Vagina (tissue), 2 donors: ENCODE data around the gene HIRA. TPM values are rescaled to one million over a fixed set of nuclear protein-coding genes. Genes with fewer than 3 reads are reported as not detected.

ENCODE experiments used
- DNase-seq, 2 donors: peaks; one replicate each; pipeline ENCODE4 v3.0.0-alpha.2; 2017; ENCODE audit errors: extremely low spot score in 2 of 2
- H3K27ac ChIP-seq: fragments of 200-600 bp; sonication (generic); one replicate; pipeline ENCODE4 v1.5.1; 2019
- H3K27me3 ChIP-seq: fragments of 200-600 bp; sonication (generic); one replicate; pipeline ENCODE4 v1.5.1; 2019
- H3K36me3 ChIP-seq, 2 donors: fragments of 200-600 bp; sonication (generic); one replicate each; pipeline ENCODE4 v1.5.1; 2017 to 2019
- H3K4me1 ChIP-seq: fragments of 200-600 bp; sonication (generic); one replicate; pipeline ENCODE4 v1.5.1; 2019
- H3K4me3 ChIP-seq, 2 donors: fragments of 200-600 bp; sonication (generic); 1 replicate in 1 of 2; 2 replicates in 1 of 2; pipeline ENCODE4 v1.5.1; 2016 to 2019
- H3K9me3 ChIP-seq: fragments of 200-600 bp; sonication (generic); one replicate; pipeline ENCODE4 v1.5.1; 2019
- POLR2A ChIP-seq, 2 donors: fragments of 450-650 bp; IDR thresholded peaks; one replicate each; pipeline ENCODE4 v1.6.1; 2017; ENCODE audit warnings: antibody characterized with exemption in 2 of 2, mild to moderate bottlenecking in 2 of 2, moderate library complexity in 2 of 2
- POLR2AphosphoS5 ChIP-seq, 2 donors: sonication (generic); formaldehyde crosslinking; IDR thresholded peaks; one replicate each; pipeline ENCODE4 v1.9.0; 2017; ENCODE audit warnings: antibody characterized with exemption in 2 of 2, mild to moderate bottlenecking in 2 of 2, low read depth in 1 of 2; ENCODE audit not compliant: insufficient read depth in 1 of 2
- intact Hi-C: fragments of 100-400 bp; cut with DNase I; formaldehyde crosslinking; loops from one replicate; pipeline ENCODE4 v1.15.1; 2023
- total RNA-seq: library from RNA; depleted of rRNA; stranded (reverse); fragments of >200 nt; gene quantifications from one replicate; pipeline ENCODE4 v1.2.3, GENCODE V29; 2016
- TF ChIP-seq, protein P1 (sequence below), 3 experiments: fragments of 450-650 bp in 2 of 3; fragments of 200-600 bp in 1 of 3; sonication (generic) in 1 of 3; IDR thresholded peaks; one replicate each; pipeline ENCODE4 v1.5.1; 2017 to 2019; ENCODE audit warnings: antibody characterized with exemption in 3 of 3, mild to moderate bottlenecking in 2 of 3, moderate library complexity in 2 of 3

Gene HIRA
- total RNA-seq, 1 donor from 2014 or later, result 13.5 TPM

DNA sequence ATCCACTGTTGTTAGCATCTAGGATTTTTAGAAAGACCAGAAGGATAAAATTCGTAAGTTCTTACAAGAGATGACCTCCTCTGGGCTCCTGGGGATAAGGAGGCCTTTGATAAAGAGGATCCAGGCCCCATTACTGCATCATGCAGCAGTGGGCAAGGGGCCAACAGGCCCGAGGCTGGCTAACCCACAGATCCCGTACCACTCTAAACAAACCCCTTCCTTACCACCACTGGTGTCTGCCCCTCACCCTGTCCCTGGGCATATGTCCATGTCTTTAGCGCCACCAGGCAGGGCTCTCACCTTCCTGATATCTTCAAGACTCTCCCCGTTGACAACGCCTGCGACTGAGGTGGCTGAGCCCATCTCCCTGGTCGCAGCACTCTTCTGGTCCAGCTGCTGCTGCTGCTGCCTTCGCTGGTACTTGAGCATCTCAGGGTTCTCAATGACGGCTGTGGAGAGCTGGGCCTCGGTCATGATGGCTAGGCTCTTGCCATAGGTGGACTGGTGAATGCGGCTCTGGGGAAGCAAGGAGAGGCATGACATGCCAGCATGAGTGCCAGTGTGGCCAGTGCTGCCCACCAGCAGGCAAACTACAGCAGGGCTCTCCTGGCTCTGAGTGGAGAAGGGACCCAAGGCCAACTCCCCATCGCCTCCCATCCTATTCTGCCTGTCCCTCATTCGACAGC, 46.2 kb downstream of the HIRA start:
- intact Hi-C loops, result no loop called here
- no peaks in the 10 kb centered on the region for H3K9me3 ChIP-seq
- H3K27ac ChIP-seq, result no peak overlapping the region
- no peaks in the 10 kb centered on the region for H3K4me1 ChIP-seq
- TF ChIP-seq POLR2AphosphoS5 (IDR thresholded peaks at IDR 0.05; ENCODE audit: insufficient read depth in 1 of 2, low read depth in 1 of 2) (no peak), POLR2A (IDR thresholded peaks at IDR 0.05) (no peak)
- TF ChIP-seq, protein P1, sequence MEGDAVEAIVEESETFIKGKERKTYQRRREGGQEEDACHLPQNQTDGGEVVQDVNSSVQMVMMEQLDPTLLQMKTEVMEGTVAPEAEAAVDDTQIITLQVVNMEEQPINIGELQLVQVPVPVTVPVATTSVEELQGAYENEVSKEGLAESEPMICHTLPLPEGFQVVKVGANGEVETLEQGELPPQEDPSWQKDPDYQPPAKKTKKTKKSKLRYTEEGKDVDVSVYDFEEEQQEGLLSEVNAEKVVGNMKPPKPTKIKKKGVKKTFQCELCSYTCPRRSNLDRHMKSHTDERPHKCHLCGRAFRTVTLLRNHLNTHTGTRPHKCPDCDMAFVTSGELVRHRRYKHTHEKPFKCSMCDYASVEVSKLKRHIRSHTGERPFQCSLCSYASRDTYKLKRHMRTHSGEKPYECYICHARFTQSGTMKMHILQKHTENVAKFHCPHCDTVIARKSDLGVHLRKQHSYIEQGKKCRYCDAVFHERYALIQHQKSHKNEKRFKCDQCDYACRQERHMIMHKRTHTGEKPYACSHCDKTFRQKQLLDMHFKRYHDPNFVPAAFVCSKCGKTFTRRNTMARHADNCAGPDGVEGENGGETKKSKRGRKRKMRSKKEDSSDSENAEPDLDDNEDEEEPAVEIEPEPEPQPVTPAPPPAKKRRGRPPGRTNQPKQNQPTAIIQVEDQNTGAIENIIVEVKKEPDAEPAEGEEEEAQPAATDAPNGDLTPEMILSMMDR (IDR thresholded peaks at IDR 0.05), result no peak
- DNase-seq, result no peak
- H3K36me3 ChIP-seq, result peaks cover 0 to 80% of the 10 kb centered on the region in 2 donors
- no peaks in the 10 kb centered on the region for H3K27me3 ChIP-seq
- no peak overlapping the region for H3K4me3 ChIP-seq

DNA sequence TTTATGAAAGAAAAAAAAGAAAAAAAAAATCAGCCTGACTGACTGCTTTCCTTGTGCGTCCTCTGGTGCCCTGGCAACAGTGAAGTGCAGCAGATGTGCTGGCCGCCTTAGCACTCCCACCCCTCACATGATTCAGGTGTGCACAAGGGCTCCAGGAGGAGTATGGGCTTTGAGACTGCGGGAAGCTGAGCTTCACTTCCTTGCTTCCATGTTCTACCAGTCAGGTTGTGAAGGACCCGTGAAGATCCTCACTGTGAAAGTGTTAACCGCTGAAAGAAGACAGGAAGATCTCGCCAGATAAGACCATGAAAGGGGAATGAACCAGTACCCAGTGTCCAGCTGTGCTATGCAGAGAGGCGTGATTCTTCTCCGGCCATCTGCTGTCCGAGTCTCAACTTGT, 48.2 kb downstream of the HIRA start:
- Histone ChIP-seq H3K27me3 (no peaks in the 10 kb centered on the region), H3K4me3 (no peak overlapping the region), H3K36me3 (peaks cover 0 to 66% of the 10 kb centered on the region in 2 donors), H3K27ac (no peak overlapping the region), H3K4me1 (no peaks in the 10 kb centered on the region), H3K9me3 (no peaks in the 10 kb centered on the region)
- intact Hi-C loops, result no loop called here
- TF ChIP-seq, protein P1 (IDR thresholded peaks at IDR 0.05), result no peak
- TF ChIP-seq POLR2A (IDR thresholded peaks at IDR 0.05) (no peak), POLR2AphosphoS5 (IDR thresholded peaks at IDR 0.05; ENCODE audit: insufficient read depth in 1 of 2, low read depth in 1 of 2) (no peak)
- peak in 1 of 2 donors; percentile 46 for DNase-seq

DNA sequence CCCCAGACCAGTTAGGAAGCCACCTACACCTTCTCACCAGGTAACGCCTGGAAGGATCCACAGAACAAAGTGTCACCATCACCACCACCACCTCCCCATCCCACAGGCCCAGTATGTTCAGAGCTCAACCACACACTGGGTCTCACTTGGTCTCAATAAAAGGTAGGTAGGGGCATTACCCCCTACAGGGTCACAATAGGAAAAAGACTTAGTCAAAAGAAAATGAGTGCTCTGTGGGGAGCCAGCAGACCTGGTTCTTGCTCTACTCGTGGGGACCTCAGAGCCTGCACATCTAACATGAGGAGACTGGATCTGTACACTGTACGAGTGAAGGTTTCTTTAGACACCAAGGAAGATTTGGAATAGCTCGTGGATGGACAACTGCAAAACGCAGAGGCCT, 49.3 kb downstream of the HIRA start:
- peak in 1 of 2 donors; percentile 58 for DNase-seq
- Histone ChIP-seq H3K4me3 (no peak overlapping the region), H3K27me3 (no peaks in the 10 kb centered on the region), H3K4me1 (no peaks in the 10 kb centered on the region), H3K27ac (no peak overlapping the region), H3K36me3 (peaks cover 0 to 59% of the 10 kb centered on the region in 2 donors), H3K9me3 (no peaks in the 10 kb centered on the region)
- intact Hi-C loops, result no loop called here
- TF ChIP-seq POLR2A (IDR thresholded peaks at IDR 0.05) (no peak), POLR2AphosphoS5 (IDR thresholded peaks at IDR 0.05; ENCODE audit: insufficient read depth in 1 of 2, low read depth in 1 of 2) (no peak)
- TF ChIP-seq, protein P1 (IDR thresholded peaks at IDR 0.05), result no peak

DNA sequence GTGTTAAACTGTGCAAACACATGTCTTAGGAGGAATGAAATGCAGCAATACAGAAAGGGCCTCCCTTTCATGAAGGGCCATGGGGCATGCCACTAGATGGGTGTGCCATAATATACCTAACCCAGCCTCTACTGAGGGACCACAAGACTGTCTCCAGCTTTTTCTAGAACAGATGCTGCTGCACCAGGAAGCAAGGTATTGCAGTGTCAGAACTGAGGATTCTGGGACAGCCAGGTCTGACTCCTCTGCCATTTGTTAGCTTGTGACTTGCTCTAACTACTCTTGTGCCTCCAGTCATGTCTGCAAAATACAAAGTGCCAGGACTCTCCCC, 53.2 kb downstream of the HIRA start:
- H3K27me3 ChIP-seq, result no peaks in the 10 kb centered on the region
- H3K27ac ChIP-seq, result no peak overlapping the region
- no peaks in the 10 kb centered on the region for H3K4me1 ChIP-seq
- no peak for DNase-seq
- no peaks in the 10 kb centered on the region for H3K9me3 ChIP-seq
- intact Hi-C loops, result no loop called here
- peaks cover 0 to 62% of the 10 kb centered on the region in 2 donors for H3K36me3 ChIP-seq
- TF ChIP-seq, protein P1 (IDR thresholded peaks at IDR 0.05), result no peak
- TF ChIP-seq POLR2A (IDR thresholded peaks at IDR 0.05), result no peak
- no peak overlapping the region for H3K4me3 ChIP-seq

DNA sequence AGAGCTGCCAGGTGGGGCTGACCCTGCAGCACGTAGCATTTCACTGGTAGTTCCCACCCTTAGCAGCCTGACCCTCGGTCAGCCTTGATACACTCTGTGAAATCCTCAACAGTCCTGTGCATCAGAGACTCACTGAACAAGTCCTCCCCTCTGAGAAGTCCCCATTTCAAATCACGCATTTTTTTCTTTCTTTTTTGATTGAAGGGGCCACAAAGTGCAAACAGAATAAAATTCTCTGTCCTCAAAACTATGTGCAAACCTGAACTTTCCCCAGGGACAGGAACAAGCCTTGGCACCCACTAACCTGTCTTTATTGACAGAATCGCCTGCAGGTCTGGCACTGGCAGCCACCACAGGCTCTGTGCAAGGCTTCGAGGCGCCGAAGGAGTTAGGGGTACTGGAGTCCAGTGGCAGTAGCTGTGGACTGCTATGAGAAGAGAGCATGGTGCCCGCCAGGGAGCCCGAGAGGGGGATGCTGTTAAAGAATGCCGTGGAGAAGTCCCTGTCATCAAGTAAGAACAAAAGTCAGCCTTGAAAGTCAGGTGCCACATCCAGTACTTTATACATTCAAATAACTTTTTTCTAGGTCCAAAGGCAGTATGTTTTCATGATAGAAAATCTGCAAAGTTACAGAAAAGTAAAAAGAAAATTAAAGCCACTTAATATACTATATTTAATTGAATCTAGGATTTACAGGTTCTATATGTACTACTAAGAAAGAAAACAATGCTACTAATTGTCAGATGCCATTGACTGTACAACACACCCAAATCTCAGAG, 53.8 kb downstream of the HIRA start:
- H3K36me3 ChIP-seq, result peaks cover 0 to 58% of the 10 kb centered on the region in 2 donors
- no peaks in the 10 kb centered on the region for H3K4me1 ChIP-seq
- H3K27ac ChIP-seq, result no peak overlapping the region
- TF ChIP-seq, protein P1 (IDR thresholded peaks at IDR 0.05), result no peak
- TF ChIP-seq POLR2AphosphoS5 (IDR thresholded peaks at IDR 0.05; ENCODE audit: insufficient read depth in 1 of 2, low read depth in 1 of 2) (no peak), POLR2A (IDR thresholded peaks at IDR 0.05) (no peak)
- intact Hi-C loops, result no loop called here
- no peaks in the 10 kb centered on the region for H3K9me3 ChIP-seq
- no peak overlapping the region for H3K4me3 ChIP-seq
- DNase-seq, result no peak
- no peaks in the 10 kb centered on the region for H3K27me3 ChIP-seq
